ENCODE measurements around the gene RBMS1. TPM values are rescaled to one million over a fixed set of nuclear protein-coding genes. Genes with fewer than 3 reads are reported as not detected.

RBMS1 gene
- total RNA-seq, 4 donors from 2014 or later, result 13.0 to 24.5 (median 14.1) TPM

DNA sequence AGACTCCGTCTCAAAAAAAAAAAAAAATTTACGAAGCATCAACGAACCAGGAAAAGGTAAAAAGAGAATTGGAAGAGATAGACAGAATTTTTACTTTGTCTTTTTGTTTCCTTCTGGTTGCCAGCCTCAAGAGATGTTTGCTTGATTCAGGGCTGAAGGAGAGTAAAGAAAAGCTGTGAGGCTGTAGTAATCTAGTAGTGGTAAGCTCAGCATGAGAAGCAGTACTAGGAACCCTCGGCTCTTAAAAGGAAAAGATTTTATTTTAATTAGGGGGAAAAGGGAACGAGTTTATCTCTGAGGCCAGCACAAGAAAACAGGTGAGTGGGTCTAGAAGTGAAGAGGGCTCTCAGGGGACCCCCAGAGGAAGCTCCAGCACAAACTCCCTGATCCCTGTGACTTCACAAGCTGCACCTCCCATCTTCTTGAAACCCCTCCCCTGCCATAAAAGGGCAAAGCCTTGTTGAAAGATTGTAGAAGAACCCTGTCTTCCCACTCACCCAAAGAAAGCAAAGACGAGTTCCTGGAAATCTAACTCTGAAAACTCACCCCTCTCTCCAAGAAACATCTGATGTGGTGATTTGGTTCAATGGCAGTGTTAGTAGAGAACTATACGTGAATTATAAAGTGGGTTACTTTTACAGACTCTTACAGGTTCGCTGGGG is 8.6 kb downstream of the RBMS1 start:
- intact Hi-C loops (cut with DNase I; ENCODE audit: low total_unique reads), result no loop called here
- ATAC-seq (no peak), DNase-seq (no peak)
- peaks cover 12 to 28% of the 10 kb centered on the region in 2 donors for H3K4me1 ChIP-seq
- H3K9me3 ChIP-seq, result no peaks in the 10 kb centered on the region
- H3K27ac ChIP-seq, result no peak overlapping the region
- no peak for TF ChIP-seq POLR2A (IDR thresholded peaks at IDR 0.05)
- TF ChIP-seq, protein P1, sequence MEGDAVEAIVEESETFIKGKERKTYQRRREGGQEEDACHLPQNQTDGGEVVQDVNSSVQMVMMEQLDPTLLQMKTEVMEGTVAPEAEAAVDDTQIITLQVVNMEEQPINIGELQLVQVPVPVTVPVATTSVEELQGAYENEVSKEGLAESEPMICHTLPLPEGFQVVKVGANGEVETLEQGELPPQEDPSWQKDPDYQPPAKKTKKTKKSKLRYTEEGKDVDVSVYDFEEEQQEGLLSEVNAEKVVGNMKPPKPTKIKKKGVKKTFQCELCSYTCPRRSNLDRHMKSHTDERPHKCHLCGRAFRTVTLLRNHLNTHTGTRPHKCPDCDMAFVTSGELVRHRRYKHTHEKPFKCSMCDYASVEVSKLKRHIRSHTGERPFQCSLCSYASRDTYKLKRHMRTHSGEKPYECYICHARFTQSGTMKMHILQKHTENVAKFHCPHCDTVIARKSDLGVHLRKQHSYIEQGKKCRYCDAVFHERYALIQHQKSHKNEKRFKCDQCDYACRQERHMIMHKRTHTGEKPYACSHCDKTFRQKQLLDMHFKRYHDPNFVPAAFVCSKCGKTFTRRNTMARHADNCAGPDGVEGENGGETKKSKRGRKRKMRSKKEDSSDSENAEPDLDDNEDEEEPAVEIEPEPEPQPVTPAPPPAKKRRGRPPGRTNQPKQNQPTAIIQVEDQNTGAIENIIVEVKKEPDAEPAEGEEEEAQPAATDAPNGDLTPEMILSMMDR (IDR thresholded peaks at IDR 0.05 in 4 of 5, conservative IDR thresholded peaks at IDR 0.05 in 1 of 5), result no peak
- H3K36me3 ChIP-seq, result no peaks in the 10 kb centered on the region
- H3K27me3 ChIP-seq, result no peaks in the 10 kb centered on the region
- in situ Hi-C loops (cut with MboI; ENCODE audit: low sequenced_read_pairs in 4 of 4), result loop anchor here in 1 of 4 donors (25.0 kb wide), 1 partner anchor 98 kb away; no protein-coding TSS in a partner anchor
- H3K4me3 ChIP-seq, result no peak overlapping the region

DNA sequence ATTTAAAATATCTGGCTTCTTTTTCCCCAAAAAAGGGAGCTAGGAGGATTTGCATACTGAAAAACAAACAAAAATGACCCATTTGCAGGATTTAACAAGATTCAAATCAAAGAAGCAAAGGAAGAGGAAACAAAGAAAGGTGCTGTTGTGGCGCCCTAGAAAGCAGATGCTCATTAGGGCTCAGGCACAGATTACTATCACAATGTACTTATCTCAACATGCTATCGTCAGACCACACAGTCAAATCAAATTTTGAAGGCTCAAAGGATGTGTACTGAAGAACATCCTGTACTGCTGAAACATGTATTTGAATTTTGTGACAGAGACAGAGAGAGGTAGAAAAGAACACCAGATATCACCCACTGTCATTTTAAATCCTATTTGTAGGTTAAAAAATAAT is 10.9 kb downstream of the RBMS1 start:
- DNase-seq (no peak), ATAC-seq (no peak)
- TF ChIP-seq, protein P1 (IDR thresholded peaks at IDR 0.05 in 4 of 5, conservative IDR thresholded peaks at IDR 0.05 in 1 of 5), result no peak
- no peak for TF ChIP-seq POLR2A (IDR thresholded peaks at IDR 0.05)
- intact Hi-C loops (cut with DNase I; ENCODE audit: low total_unique reads) (no loop called here), in situ Hi-C loops (cut with MboI; ENCODE audit: low sequenced_read_pairs in 4 of 4) (loop anchor here in 1 of 4 donors (25.0 kb wide), 1 partner anchor 95 kb away; no protein-coding TSS in a partner anchor)
- H3K9me3 ChIP-seq, result no peaks in the 10 kb centered on the region
- no peaks in the 10 kb centered on the region for H3K36me3 ChIP-seq
- H3K4me1 ChIP-seq, result peaks cover 17 to 25% of the 10 kb centered on the region in 2 donors
- no peak overlapping the region for H3K4me3 ChIP-seq
- H3K27ac ChIP-seq, result no peak overlapping the region
- H3K27me3 ChIP-seq, result no peaks in the 10 kb centered on the region

DNA sequence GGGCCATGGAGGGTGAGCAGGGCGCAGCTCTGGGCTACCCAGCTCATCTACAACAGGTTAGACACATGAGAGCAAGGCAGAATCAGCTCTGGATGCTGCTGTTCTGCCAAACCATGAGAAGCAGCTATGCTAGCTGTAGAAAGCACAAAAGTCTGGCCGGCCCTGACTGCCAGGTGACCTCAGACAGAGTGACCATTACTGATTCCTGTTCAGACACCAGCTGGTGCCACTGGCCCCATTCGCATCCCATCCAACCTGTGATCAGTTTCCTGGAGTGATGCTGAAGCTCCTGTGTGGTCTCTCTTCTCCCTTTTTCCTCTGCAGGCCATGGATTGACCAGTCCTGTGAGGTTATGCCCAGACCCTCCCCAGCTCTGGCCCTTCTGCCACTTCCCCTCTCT is 14.3 kb downstream of the RBMS1 start:
- Histone ChIP-seq H3K27ac (no peak overlapping the region), H3K4me3 (no peak overlapping the region), H3K4me1 (peaks cover 14 to 23% of the 10 kb centered on the region in 2 donors), H3K9me3 (no peaks in the 10 kb centered on the region), H3K27me3 (no peaks in the 10 kb centered on the region), H3K36me3 (no peaks in the 10 kb centered on the region)
- ATAC-seq (no peak), DNase-seq (no peak)
- TF ChIP-seq, protein P1 (IDR thresholded peaks at IDR 0.05 in 4 of 5, conservative IDR thresholded peaks at IDR 0.05 in 1 of 5), result no peak
- no peak for TF ChIP-seq POLR2A (IDR thresholded peaks at IDR 0.05)
- intact Hi-C loops (cut with DNase I; ENCODE audit: low total_unique reads), result no loop called here
- in situ Hi-C loops (cut with MboI; ENCODE audit: low sequenced_read_pairs in 4 of 4), result loop anchor here in 1 of 4 donors (25.0 kb wide), 1 partner anchor 92 kb away; no protein-coding TSS in a partner anchor

DNA sequence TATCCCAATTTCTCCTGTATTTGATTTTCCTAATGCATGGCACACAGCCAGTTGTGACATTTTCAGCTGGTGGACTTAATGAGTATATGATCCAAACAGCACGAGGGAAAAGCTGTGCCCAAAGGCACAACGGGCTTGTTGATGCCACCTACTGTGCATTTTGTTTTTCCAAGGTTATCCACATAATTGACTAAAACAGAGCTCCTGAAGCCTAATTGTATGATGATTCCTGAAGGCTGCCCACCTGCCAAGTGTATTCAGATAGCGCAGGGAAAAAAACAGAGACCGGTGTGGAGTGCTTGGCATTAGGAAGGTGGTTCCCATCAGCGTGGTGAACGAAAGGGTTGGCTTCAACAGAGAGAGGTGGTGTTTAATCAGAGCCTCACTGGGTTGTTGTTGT is 14.9 kb downstream of the RBMS1 start:
- H3K27ac ChIP-seq, result no peak overlapping the region
- H3K27me3 ChIP-seq, result no peaks in the 10 kb centered on the region
- no peak overlapping the region for H3K4me3 ChIP-seq
- no peaks in the 10 kb centered on the region for H3K36me3 ChIP-seq
- DNase-seq (no peak), ATAC-seq (no peak)
- in situ Hi-C loops (cut with MboI; ENCODE audit: low sequenced_read_pairs in 4 of 4) (loop anchor here in 1 of 4 donors (25.0 kb wide), 1 partner anchor 91 kb away; no protein-coding TSS in a partner anchor), intact Hi-C loops (cut with DNase I; ENCODE audit: low total_unique reads) (no loop called here)
- no peaks in the 10 kb centered on the region for H3K9me3 ChIP-seq
- TF ChIP-seq, protein P1 (IDR thresholded peaks at IDR 0.05 in 4 of 5, conservative IDR thresholded peaks at IDR 0.05 in 1 of 5), result no peak
- TF ChIP-seq POLR2A (IDR thresholded peaks at IDR 0.05), result no peak
- H3K4me1 ChIP-seq, result peaks cover 16 to 23% of the 10 kb centered on the region in 2 donors
